Ramos (cell line): ENCODE data around the gene BUB1B.

Experiments
- in situ Hi-C: fragments of 300-500 bp; cut with MboI; formaldehyde crosslinking; loops from one replicate; pipeline ENCODE4 v1.14.3; 2022; ENCODE audit warnings: low sequenced_read_pairs; ENCODE audit not compliant: unreplicated experiment

BUB1B gene

DNA sequence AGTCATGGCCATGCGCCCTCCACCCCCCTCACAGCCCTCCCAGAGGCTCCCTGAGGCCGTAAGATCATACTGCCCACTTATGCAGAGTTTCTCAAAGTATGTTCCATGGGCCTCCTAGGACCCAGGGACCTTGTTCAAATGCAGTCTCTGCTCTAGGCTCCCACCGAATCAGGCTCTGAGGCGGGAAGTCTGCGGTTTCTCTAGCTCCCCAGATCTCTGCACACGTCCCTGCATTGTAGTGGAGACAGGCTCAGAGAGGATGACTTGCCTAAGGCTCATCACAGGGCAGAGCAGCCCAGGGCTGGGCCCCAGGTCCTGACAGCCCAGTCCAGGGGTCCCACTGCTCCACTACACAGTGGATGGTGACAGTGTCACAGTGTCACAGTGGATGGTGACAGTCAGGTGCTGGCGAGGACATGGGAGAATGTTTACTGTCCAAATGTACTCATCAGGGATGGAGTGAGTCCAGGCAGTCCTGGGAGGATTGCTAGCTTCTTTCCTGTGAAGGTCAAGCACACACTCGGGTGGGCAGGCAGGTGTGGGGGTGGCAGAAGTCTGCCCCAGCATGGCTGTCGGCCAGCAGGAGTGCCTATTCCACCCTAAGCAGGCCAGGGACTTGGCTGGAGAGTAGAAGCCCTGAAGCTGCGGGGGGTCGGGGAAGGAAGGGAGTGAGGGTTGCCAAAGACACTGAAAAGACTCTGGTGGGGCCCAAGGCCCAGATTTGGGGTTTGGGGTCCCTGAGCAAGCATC, 109.6 kb downstream of the BUB1B start:
- in situ Hi-C loops = loop anchor here (5.0 to 25.0 kb wide), 3 partner anchors 223 to 583 kb away; no protein-coding TSS in a partner anchor
